HG03342 (cell line): ENCODE measurements around the gene ZBTB7C.

Experiments
- ATAC-seq: cut with Tn5 transposase; IDR thresholded peaks from one replicate; pipeline ENCODE4 v1.9.1; 2021; ENCODE audit warnings: mild to moderate bottlenecking, moderate library complexity; ENCODE audit not compliant: unreplicated experiment

ZBTB7C gene

DNA sequence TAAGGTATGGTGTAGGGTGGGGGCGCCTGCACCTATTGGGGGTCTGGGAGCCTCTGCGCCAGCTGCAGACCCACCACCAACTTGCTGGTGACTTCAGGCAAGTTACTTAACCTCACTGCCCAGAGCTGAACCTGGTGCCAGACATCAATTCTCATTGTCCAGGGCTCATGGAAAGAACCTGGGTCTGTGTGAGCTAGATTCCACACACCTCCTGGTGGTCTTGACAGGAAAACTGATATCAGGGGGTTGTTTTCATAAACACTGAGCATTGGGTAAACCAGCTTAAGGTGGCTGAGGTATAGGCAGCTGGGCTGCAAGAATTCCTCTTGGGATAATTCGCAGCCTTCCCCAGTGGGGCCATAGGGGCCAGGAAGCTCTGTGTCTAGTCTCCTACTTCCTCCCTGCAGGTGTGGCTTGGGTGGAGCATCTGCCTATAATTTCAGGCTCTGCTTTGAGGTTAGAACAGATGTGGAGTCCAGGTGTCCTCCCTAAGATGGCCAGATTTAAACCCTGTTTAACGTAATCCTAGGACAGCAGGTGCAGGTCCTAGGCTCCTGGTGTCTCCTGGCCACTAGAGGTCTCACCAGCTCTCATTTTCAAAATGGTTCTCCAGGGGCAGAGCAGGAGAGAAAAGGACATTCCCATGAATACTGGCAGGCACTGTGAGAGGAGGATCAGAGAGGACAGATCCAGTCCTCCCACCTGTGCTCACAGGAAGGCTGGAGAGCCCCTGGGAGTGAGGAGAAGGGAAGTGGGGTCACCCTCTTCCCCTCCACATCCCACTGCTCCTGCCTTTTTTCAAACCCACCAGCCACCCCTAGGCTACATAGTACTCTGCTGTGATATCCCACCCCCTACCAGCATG is 378.3 kb downstream of the ZBTB7C start:
- no peak for ATAC-seq

DNA sequence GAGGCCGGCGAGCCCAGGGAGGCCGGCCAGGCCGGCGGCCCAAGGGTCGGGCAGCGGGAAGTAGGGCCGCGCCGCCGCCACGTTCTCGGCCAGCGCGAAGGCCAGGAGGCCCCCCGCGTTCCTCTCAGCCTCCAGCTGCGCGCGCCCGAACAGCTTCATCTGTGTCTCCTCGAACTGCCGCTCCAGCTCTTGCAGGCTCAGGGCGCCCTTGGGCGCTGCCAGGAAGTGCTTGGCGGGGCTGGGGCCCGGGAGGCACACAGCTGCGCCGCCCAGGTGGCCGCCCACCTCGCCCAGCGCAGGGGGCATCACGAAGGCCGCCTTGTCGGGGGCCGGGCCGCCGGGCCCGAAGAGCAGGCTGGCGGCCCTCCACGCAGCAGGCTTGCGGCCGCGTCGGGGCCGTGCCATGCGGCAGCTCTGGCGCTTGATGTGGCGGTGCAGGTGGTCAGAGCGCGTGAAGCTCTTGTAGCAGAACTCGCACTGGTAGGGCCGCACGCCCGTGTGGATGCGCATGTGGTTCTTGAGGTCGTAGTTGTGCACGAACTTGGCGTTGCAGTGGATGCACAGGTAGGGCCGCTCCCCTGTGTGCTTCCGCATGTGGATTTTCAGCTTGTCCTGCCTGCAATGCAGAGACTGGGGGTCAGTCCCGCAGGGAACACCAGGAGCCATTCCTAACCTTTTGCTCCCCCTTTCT is 379.7 kb downstream of the ZBTB7C start:
- no peak for ATAC-seq

DNA sequence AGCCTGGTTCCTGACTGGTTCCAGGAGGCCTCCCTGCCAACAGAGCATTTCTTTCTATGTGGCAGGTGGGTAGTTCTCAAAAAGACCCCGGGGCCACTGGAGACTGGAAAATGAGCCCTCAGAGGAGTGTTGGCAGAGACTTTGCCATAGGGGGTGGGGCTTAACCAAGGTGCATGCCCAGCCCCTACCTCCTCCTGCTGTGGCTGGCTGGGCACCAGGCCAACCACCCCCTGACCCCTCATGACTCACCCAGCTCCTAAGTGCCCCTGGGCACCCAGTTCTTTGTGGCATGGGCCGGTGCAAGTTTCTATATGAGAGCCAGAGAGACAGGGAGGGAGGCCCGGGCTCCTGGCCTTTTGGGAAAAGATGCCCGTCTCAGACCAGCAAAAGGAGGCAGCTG is 380.5 kb downstream of the ZBTB7C start:
- ATAC-seq, result no peak

DNA sequence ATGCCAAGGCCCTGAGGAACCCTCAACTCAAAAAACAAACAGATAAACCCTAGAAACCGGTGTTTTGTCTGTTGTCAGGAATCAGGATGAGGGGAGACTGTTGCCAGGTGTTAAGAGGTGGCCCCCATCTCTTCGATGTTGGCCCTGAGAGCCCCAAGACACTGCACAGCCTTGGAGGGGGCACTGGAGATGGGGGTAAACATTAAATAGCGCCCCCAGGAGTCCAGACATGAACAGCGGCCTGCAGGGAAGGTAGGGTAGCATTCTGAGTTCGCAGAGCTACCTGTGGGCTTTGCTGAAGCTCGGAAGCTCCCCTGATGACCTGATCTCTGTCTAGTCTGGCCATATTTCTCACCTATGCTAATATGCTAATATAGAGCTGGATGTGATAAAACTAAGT is 381.1 kb downstream of the ZBTB7C start:
- ATAC-seq, result no peak

DNA sequence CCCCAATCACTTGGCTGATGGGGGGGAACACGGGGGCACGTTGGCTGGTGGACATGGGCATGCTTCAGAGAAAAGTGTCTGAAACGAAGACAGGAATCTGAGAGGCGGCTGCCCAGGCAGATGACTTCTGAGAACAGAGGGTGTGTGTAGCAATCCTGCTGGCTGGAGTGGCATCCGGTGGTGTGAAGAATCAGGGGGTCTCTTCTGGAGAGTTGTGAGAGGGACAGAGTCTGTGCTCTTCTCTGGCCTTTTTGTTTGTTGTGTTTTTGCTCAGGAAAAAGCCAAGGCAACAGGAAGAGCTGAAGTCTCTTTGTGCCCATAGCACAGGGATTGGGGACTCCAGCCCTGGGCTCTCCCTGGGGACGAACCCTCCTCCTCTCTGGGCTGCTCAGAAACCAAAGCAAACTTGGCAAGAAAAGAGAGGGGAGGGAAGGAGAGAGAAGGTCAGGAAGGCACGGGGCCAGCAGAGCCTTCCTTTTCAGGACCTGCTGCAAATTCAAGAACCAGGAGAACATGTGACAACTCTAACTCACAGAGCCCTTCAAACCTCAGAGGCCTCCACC is 381.7 kb downstream of the ZBTB7C start:
- ATAC-seq, result no peak

DNA sequence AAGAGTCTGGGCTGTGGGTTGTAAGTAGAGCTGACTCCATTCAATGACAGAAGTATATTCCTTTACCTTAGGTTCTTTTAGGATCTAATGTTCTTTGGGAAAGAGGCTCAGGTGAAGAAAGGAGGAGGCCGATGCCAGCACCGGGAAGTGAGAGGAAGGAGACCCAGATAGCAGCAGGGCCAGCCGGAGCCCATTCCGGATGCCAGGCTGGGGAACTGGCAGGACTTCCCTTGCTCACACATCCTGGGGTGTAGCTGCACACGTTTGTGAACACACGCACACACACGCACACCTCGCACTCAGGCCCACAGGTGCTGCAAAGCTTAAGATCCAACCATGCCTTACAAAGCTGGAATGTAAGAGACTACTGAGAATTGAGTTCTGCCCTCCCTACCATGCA is 383.0 kb downstream of the ZBTB7C start:
- no peak for ATAC-seq

DNA sequence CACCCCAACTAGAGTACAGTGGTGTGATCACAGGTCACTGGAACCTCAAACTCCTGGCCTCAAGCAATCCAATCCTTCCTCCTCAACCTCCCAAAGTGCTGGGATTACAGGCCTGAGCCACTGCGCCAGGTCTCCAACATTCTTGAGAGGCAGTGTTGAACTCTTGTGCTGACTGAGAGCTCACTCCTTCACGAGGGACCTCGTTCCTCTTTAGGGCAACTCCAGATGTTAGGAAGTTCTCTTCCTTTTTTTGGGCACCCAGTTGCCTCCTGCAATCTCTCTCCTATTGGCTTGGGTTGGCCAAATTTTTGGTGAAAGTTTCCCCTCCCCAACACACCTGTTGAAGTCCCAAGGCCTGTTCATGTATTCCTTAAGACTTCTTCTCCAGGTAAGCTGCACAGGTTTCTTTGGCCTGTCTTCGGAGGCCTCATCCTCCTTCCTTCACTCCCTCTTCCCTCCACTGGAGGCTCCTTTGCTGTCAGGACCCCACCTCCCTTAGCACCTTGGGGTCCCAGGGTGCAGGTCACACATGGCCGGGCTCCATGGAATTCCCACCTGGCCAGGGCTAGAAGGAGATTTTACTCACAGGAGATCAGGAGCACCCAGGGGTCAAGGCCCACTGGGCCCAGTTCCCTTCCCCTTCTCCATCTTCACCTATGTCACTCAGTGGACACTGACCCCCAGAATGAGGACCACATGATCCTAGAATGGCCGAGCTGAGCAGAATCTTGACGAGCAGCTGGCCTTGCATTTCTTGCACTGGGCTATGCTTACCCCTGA is 384.1 kb downstream of the ZBTB7C start:
- ATAC-seq, result no peak

DNA sequence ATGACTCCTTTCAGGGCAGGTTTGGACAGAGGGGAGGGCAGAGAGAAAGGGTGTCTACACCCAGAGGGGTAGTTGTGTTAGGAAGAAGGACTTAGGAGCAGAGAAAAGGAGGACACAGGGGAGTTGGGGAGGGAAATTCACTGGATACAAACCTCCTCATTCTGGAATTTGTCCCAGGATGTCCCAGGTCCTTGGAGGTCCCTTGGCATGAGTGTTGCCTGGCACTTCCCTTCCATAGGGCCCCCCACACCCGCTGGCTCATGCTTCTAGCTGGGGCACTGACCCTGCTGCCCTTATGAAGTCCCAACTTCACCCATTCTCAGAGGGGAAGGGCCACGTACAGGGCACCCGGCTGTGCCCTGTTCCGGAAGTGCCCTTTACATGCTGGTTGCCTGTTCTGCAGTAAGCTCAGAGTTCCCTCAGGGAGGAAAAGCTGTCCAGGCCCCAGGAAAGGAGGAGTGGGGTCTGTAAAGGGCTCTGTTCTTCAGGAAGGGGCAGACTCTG is 385.1 kb downstream of the ZBTB7C start:
- no peak for ATAC-seq

DNA sequence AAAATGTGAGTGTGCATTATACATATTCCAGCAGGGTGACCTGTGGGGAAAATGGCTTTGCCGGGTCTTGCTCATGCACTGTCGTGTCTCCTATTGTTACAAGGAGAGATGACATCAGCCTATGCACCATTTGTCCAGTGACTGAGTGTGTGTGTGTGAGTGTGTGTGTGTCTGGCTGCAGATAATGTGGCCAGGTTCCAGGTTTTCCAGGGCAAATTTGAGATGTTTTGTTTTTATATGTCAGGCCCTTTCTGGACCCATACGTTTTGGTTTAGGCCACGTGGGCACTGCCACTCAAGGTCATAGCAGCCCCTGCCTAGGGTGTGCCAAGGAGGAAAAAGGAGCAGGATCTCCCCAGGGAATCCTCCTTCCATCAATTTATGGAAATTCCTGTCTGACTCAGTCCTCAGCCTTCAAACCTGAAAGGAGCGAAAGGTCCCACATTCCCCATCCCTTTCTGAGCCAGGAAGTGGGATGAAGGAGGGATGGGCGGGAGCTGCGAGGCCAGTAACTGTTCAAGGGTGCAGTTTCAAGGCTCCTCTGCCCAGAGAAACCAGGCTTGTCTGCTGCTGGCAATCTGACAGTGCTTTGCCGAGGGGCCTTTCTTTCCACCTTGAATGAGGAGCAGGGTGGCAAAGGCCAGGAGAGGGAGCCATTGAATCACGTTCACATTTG is 385.7 kb downstream of the ZBTB7C start:
- no peak for ATAC-seq

DNA sequence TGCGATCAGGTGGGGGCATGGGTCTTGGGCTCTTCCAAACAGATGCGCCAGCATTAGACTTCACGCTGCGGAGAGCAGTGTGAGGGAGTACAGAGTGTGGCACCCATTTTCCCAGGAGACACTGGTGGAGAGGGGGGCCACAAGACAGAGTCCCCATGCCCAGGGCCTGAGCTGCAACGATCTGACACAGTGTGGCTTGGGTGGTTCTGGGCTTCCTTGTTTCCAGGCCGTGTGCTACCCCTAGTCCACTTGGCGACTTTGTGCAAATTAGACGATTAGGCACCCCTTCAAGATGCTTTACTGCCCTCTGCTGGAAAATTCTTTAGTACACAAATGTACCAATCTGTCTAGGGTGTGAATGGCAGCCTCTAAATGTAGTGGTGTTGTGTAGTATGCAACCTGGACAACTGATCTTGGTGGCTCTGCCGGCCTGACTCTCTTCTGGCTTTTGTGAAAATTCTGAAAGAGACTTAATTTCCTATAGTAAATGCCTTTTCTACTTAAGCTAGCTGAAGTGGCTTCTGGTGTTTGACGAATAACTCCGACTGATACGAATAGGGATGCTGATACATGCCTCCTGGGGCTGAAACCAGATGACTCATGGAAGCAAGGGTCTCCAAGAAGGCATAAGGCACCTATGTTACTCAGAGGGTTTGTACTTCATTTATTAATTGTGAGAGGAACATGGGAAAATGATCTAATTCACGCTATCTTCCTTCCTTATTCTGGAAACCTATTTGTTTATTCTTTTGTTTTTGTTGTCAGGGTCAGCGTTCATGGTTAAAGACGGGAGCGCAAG is 386.5 kb downstream of the ZBTB7C start:
- ATAC-seq, result no peak

DNA sequence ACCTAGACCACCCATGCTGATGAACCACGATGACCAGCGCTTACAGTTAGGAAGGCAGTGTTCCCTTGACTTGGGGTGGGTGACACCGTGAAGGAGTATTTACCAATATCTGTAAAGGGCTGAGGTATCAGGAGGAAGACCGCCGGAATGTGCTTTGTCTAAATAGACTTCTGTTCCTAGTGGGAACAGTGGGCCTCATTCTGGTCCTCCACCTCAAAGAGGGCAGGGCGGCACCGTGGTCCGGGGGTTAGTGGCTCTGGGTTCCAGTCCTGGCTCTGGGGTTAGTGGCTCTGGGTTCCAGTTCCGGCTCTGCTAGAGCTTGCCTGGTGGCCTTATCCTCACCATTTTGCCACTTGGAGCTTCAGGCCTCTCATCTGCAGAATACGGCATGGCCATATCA is 387.2 kb downstream of the ZBTB7C start:
- no peak for ATAC-seq

DNA sequence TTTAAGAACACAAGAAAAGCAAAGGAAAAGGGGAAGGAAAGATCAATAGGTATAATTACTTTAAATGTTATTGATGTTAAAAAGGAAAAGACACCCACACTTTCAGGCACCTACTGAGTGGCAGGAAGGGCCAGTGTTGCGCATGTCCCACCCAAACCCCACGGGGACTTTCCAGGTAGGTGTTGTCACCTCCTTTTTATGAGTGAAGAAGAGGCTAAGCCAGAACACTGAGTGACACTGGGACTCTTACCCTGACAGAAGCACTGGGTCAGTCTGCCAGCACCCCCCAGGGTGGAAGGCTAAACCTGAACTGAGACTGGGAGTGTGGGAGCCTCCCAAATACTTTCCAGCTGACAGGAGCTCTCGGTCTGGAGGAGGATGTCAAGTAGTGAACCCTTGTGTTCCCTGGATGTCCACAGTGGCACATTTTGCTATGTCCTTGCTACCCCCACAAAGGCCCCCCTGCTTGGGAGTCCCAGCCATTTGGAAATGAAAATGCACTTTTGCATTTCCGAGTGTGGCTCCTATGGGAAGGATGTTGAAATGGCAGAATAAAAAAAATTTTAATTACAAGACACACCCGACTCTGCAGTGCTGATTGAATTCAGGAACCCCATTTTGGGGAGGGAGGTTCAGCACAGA is 387.8 kb downstream of the ZBTB7C start:
- no peak for ATAC-seq

DNA sequence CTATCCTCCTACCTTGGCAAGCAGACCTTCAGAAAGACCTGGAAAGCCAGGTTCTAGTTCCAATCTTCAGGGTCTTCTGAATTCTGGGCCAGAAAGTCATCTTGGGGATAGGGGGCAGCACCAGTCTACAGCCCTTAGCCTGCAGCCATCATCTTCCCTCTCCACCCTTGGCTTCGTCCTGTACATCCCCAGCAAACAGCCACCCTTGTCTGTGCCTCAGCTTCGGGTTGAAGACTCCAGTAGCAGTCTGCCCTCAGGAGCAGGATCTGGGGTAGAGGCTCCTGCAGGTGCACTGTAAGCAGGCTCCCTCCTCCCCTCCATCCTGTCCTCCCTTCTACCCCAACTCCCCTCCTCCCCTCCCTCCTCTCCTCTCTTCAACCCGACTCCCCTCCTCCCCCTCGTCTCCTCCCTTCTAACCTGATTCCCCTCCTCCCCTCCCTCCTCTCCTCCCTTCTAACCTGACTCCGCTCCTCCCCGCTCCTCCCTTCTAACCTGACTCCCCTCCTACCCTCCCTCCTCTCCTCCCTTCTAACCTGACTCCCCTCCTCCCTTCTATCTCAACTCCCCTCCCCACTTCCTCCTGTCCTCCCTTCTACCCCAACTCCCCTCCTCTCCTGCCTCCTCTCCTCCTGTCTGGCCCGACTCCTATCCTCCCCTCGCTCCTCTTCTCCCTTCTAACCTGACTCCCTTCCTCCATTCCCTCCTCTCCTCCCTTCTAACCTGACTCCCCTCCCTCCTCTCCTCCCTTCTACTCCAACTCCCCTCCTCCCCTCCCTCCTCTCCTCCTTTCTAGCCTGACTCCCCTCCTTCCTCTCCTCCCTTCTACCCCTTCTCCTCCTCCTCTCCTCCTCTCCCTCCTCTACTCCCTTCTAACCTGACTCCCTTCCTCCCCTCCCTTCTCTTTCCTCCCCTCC is 388.6 kb downstream of the ZBTB7C start:
- no peak for ATAC-seq

DNA sequence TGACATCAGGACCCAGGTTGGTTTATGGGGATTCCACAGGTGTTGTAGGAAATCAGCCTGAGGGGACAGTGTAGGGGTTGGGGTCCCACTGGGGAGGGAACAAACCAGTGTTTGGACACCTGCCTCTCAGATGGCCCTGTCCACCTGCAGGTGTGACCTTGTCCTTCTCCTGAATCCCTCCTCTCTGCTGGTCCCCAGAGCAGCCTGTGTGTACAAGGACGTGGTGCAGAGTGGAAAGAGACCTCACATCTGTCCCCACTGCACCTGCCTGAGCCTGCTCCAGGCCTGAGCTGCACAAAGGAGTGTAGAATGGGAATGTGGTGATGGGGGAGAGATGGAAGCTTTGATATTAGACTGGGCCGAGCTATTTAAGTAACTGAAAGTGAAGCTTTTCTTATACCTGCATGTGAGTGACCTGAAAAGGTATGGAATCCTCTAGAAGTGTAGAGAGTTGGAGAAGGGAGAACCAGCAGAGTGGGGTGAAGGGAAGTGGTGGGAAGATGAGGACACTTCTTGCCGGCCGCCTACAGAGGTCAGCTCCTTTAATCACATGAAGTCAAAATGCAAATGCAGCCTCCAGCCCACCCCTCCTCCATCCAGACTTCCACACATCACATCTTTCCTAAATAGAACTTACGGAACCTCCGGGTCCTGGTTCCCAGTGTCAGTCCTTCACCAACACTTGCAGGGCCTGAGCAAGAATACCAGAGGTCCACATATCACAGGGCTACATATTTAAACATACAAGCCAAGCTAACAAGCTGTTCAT is 389.4 kb downstream of the ZBTB7C start:
- ATAC-seq, result no peak

DNA sequence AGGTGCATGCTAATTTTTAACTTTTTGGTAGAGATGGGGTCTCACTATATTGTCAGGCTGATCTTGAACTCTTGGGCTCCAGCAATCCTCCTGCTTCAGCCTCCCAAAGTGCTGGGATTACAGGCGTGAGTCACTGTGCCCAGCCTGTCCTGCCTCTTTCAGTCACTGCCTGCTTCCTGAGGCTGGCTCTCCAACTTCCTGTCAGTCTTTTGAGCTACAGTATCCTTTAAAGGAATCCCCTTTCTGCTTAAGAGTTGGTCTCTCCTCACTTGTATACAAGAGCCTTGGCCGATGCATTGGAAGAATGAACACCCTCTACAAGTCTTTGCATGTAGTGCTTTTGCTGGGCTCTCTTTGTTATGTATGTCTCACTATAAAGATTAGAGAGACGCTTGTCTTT is 390.3 kb downstream of the ZBTB7C start:
- no peak for ATAC-seq

DNA sequence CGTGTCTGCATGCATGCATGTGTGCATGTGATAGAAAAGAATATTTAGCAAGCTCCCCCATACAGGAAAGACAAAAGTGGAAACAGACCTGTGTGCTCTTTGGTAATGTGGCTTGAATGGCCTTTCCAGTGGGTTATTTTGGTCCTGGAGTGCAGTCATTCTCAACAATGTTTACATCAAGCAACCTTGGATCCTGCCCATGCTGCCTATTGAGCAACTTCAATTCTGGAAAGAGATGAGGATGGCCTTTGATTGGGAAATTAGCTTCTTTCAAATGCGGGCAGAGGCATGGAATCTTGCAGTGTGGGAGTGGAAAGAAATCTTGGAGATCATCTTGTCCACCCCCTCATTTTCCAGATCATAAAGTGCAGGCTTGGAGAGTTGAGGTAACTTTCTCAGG is 391.5 kb downstream of the ZBTB7C start:
- ATAC-seq, result no peak

DNA sequence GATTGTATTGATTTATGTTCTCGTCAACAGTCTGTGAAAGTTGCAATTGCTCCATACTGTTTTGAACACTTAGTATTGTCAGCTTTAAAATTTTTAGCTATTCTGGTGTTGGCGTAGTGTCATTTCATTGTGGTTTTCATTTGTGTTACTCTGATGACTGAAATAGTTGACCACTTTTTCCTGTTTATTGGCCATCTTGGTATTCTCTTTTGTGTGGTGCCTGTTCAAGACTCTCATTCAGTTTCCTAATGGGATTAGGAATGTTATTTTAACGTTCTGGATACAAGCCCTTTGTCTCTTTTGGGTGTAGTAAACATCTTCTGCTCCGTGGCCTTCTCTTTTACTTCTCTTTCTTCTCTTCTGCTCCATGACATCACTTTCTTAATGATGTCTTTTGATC is 396.0 kb downstream of the ZBTB7C start:
- no peak for ATAC-seq
